Smooth muscle cell (in vitro differentiated cells): ENCODE results near the gene INPP5A. TPM values are rescaled to one million over a fixed set of nuclear protein-coding genes. Genes with fewer than 3 reads are reported as not detected.
"Not testable (repeated sequence)": the region's sequence is repeated elsewhere in the genome, so short reads cannot be mapped to it uniquely, and the experiment has no call there.

Experiments
- DNase-seq: peaks from one replicate; lab custom pipeline; 2025; ENCODE audit not compliant: unreplicated experiment; lab: John Stamatoyannopoulos, UW
- H2AFZ ChIP-seq: fragments of 200-600 bp; sonication (generic); 2 replicates; pipeline ENCODE4 v1.6.0; 2016; ENCODE audit warnings: antibody characterized with exemption, low read depth, mild to moderate bottlenecking
- H3F3A ChIP-seq: fragments of 200-600 bp; sonication (generic); 2 replicates; pipeline ENCODE4 v1.6.0; 2017; ENCODE audit warnings: antibody characterized with exemption, low read depth
- H3K27ac ChIP-seq: fragments of 200-600 bp; sonication (generic); 2 replicates; pipeline ENCODE4 v1.5.1; 2016; ENCODE audit warnings: low read depth, mild to moderate bottlenecking
- H3K27me3 ChIP-seq: fragments of 200-600 bp; sonication (generic); 2 replicates; pipeline ENCODE4 v1.6.1; 2016; ENCODE audit warnings: low read depth, mild to moderate bottlenecking
- H3K36me3 ChIP-seq: fragments of 200-600 bp; sonication (generic); 2 replicates; pipeline ENCODE4 v1.5.1; 2016; ENCODE audit warnings: low read depth
- H3K4me1 ChIP-seq: fragments of 200-600 bp; sonication (generic); 2 replicates; pipeline ENCODE4 v1.5.1; 2016; ENCODE audit warnings: low read depth
- H3K4me2 ChIP-seq: fragments of 200-600 bp; sonication (generic); 2 replicates; pipeline ENCODE4 v1.6.0; 2016; ENCODE audit warnings: mild to moderate bottlenecking
- H3K4me3 ChIP-seq: fragments of 200-600 bp; sonication (generic); 2 replicates; pipeline ENCODE4 v1.5.1; 2016; ENCODE audit warnings: mild to moderate bottlenecking
- H3K79me2 ChIP-seq: fragments of 200-600 bp; sonication (generic); 2 replicates; pipeline ENCODE4 v1.6.0; 2016; ENCODE audit warnings: low read depth, mild to moderate bottlenecking
- H3K9ac ChIP-seq: fragments of 200-600 bp; sonication (generic); 2 replicates; pipeline ENCODE4 v1.6.0; 2016; ENCODE audit warnings: low read depth
- H3K9me3 ChIP-seq: fragments of 200-600 bp; sonication (generic); replicated peaks from 2 replicates; pipeline ENCODE4 v1.5.1; 2016; ENCODE audit warnings: low read depth
- H4K20me1 ChIP-seq: fragments of 200-600 bp; sonication (generic); 2 replicates; pipeline ENCODE4 v1.6.0; 2016; ENCODE audit warnings: low read depth
- WGBS: methylation state at CpG from one replicate; pipeline ENCODE4 v1.1.7; 2016; ENCODE audit warnings: low lambda C conversion rate; 5-methylcytosine and 5-hydroxymethylcytosine counted together
- polyA plus RNA-seq: library from polyadenylated mRNA; unstranded; fragments of >200 nt; fragmentation: Nextera tagmentation; extraction: Ambion mirVana; gene quantifications from 2 replicates; pipeline ENCODE4 v1.2.1, GENCODE V29; 2016
- total RNA-seq: library from RNA; depleted of rRNA; stranded (reverse); fragments of >200 nt; gene quantifications from 2 replicates; pipeline ENCODE4 v1.2.3, GENCODE V29; 2014
- TF ChIP-seq, protein P1 (sequence below): fragments of 200-600 bp; sonication (generic); IDR thresholded peaks from 2 replicates; pipeline ENCODE4 v1.5.1; 2017; ENCODE audit warnings: borderline replicate concordance, mild to moderate bottlenecking, antibody characterized with exemption; ENCODE audit not compliant: insufficient read depth, poor library complexity, severe bottlenecking

The INPP5A gene
- total and polyA plus RNA-seq, 2 experiments from 2014 or later, result 48.0 to 55.9 TPM

DNA sequence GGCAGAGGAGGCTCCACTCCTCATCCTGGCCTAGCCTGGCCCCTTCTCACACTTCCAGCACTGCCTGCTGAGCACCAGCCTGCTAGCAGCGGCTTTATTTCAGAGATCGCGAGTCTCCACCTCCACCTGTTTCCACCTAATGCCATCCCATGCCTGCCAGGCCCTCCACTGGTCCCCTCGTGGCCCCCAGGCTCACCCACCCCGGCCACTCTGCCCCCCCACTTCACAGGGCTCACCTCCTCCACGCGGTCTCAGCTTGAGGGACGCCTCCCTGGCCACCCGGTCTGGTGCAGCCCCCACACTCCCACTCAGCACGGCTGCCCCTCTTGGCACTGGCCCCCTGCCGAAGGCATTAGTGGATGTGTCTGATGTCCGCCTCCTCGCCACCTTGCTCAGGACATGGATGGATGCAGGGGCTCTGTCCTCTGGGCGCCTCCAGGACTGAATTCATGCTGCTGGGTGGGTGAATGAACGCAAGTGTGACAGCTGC is 252.1 kb downstream of the INPP5A start:
- Histone ChIP-seq H3K9me3 (no peaks in the 10 kb centered on the region), H3F3A (no peaks in the 10 kb centered on the region), H3K4me2 (no peak overlapping the region), H3K79me2 (no peaks in the 10 kb centered on the region), H2AFZ (no peak overlapping the region), H3K27me3 (peaks cover 66% of the 10 kb centered on the region), H3K4me3 (no peak overlapping the region), H4K20me1 (peaks cover 19% of the 10 kb centered on the region), H3K27ac (no peak overlapping the region), H3K9ac (no peak overlapping the region), H3K36me3 (no peaks in the 10 kb centered on the region), H3K4me1 (no peaks in the 10 kb centered on the region)
- TF ChIP-seq, protein P1, sequence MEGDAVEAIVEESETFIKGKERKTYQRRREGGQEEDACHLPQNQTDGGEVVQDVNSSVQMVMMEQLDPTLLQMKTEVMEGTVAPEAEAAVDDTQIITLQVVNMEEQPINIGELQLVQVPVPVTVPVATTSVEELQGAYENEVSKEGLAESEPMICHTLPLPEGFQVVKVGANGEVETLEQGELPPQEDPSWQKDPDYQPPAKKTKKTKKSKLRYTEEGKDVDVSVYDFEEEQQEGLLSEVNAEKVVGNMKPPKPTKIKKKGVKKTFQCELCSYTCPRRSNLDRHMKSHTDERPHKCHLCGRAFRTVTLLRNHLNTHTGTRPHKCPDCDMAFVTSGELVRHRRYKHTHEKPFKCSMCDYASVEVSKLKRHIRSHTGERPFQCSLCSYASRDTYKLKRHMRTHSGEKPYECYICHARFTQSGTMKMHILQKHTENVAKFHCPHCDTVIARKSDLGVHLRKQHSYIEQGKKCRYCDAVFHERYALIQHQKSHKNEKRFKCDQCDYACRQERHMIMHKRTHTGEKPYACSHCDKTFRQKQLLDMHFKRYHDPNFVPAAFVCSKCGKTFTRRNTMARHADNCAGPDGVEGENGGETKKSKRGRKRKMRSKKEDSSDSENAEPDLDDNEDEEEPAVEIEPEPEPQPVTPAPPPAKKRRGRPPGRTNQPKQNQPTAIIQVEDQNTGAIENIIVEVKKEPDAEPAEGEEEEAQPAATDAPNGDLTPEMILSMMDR, result no peak
- 86% methylated on average over 13 of the region's 15 CpGs for WGBS
- no peak for DNase-seq

DNA sequence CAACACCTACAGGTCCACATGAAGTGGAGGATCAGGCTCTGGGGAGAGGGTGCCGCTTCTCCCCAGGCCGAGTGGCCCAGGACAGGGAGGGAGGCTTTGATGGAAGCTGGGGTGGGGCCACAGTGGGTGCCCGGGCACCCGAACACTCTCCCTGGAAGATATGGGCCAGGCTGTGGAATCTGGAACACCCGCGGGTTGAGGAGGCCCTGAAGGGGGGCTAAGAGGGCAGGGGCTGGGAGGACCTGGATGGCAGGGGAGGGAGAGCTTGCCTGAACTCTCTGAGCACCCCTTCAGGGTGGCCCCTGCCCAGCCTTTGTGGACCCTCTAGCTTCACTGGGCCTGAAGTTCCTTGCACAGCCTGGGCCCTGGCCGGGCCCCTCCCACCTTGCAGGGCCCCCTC is 252.9 kb downstream of the INPP5A start:
- H3K4me2 ChIP-seq, result no peak overlapping the region
- no peaks in the 10 kb centered on the region for H3F3A ChIP-seq
- no peaks in the 10 kb centered on the region for H3K9me3 ChIP-seq
- H3K9ac ChIP-seq, result no peak overlapping the region
- H4K20me1 ChIP-seq, result peaks cover 11% of the 10 kb centered on the region
- DNase-seq, result no peak
- TF ChIP-seq, protein P1, result no peak
- H3K36me3 ChIP-seq, result no peaks in the 10 kb centered on the region
- no peak overlapping the region for H3K4me3 ChIP-seq
- no peaks in the 10 kb centered on the region for H3K79me2 ChIP-seq
- no peak overlapping the region for H2AFZ ChIP-seq
- H3K4me1 ChIP-seq, result no peaks in the 10 kb centered on the region
- peaks cover 58% of the 10 kb centered on the region for H3K27me3 ChIP-seq
- H3K27ac ChIP-seq, result no peak overlapping the region
- WGBS, result 80% methylated on average over 7 of the region's 7 CpGs

DNA sequence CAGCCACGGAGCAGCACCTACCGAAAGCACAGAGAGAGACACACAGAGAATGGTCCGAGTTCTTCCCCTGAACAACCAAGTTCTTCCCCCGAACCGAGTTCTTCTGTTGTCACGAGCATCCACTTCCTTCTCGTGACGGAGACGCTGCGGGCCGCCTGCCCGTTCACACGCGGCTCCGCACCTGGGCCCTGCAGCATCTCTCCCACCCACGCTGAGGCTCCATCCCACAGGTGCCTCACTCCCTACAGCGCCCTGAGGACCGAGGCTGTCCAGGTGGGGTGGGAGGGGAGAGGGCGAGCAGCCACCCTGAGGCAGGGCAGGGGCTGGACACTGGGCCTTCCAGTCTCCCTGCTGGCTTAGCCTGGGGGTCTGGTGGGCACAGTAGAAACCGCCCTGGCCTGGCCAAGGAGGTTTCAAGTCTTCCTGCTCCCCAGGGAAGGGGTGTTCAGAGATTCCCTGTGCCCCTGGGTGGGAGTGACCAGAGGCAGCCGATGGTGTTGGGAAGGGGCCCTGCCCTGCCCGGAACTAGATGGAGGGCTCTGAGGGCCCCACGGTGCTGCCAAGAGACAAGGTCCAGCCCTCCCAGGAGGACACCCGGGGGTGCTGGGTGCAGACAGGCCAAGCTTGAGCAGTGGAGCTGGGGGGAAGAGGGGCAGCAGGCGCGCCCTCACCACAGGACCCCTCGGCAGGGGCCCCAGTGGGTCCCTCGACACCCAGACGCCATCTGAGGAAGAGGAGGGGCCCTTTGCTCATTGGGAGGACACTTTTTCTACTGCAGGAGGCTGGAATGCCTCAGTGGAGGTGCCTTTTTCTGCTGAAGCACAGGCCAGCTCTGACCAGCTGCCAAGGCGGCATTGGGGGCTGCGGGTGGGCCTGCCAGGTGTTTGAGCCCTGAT is 253.6 kb downstream of the INPP5A start:
- no peaks in the 10 kb centered on the region for H3K9me3 ChIP-seq
- H4K20me1 ChIP-seq, result peaks cover 9% of the 10 kb centered on the region
- DNase-seq, result no peak
- H2AFZ ChIP-seq, result no peak overlapping the region
- H3K27ac ChIP-seq, result no peak overlapping the region
- no peak overlapping the region for H3K9ac ChIP-seq
- peaks cover 56% of the 10 kb centered on the region for H3K27me3 ChIP-seq
- TF ChIP-seq, protein P1, result no peak
- no peaks in the 10 kb centered on the region for H3K36me3 ChIP-seq
- no peaks in the 10 kb centered on the region for H3K4me1 ChIP-seq
- H3K4me3 ChIP-seq, result no peak overlapping the region
- no peaks in the 10 kb centered on the region for H3K79me2 ChIP-seq
- no peak overlapping the region for H3K4me2 ChIP-seq
- no peaks in the 10 kb centered on the region for H3F3A ChIP-seq
- WGBS, result 84% methylated on average over 30 of the region's 31 CpGs

DNA sequence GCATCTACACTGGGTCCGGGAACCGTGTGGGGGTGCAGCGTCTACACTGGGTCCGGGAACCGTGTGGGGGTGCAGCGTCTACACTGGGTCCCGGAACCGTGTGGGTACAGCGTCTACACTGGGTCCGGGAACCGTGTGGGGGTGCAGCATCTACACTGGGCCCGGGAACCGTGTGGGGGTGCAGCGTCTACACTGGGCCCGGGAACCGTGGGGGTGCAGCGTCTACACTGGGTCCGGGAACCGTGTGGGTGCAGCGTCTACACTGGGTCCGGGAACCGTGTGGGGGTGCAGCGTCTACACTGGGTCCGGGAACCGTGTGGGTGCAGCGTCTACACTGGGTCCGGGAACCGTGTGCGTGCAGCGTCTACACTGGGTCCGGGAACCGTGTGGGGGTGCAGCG is 254.5 kb downstream of the INPP5A start:
- H3K36me3 ChIP-seq, H3K9ac ChIP-seq: not testable (repeated sequence)
- WGBS, result 94% methylated on average over 29 of the region's 33 CpGs

More for the DNA sequence above, 254.5 kb downstream of the INPP5A start:
- not testable (repeated sequence) for H3K4me3 ChIP-seq, H2AFZ ChIP-seq, H4K20me1 ChIP-seq, H3K79me2 ChIP-seq, H3K4me1 ChIP-seq, DNase-seq, H3K9me3 ChIP-seq, H3K4me2 ChIP-seq, H3F3A ChIP-seq, H3K27ac ChIP-seq
- peaks cover 50% of the 10 kb centered on the region for H3K27me3 ChIP-seq
